ENCODE measurements around the gene FAM120A.

Gene FAM120A

GRCh38 chr9:93447655-93448054, 3.8 kb upstream of the FAM120A start:
- DNase-seq, result no peak

DNA sequence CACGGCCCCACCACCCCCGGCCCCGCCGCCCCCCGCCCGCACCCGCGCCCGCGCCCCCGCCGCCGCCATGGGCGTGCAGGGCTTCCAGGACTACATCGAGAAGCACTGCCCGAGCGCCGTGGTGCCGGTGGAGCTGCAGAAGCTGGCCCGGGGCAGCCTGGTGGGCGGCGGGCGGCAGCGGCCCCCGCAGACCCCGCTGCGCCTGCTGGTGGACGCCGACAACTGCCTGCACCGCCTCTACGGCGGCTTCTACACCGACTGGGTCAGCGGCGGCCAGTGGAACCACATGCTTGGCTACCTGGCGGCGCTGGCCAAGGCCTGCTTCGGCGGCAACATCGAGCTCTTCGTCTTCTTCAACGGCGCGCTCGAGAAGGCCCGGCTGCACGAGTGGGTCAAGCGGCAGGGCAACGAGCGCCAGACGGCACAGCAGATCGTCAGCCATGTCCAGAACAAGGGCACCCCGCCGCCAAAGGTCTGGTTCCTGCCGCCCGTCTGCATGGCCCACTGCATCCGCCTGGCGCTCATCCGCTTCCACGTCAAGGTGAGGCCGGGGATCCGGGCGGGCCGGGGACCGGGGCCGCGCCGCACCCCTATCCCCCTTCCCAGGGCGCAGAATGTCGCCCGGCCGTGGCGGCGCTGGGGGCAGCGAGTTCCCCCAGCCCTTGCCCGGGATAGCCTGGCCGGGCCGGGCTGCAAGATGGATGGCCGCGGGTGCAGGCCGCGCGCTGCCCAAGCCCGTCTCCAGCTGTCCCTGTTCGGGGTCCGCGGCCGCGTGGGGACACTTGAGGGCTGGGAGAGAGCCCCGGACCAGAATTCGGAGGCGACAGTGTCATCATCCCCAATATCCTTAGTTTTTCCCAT, 594 bp downstream of the FAM120A start:
- no peak for DNase-seq

DNA sequence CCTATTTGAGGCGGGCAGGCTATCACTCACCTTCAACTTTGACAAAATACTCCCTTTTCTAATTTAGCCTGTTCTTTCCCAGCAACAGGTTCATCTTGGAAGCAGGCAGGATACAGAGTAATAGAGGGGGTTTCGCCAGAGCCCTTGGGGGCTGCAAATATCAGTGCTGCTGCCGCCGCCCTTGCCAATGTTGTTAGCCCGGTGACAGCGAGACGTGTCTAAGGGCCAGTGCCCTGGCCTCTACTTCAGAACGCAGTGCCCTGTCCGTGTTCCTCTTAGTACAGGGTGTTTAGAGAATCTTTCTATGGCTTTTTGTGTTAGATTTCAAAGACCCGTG, 1.2 kb downstream of the FAM120A start:
- no peak for DNase-seq

- DNase-seq, result peak; percentile 95
Observed at GRCh38 chr9:93453047-93453914, 1.8 kb downstream of the FAM120A start, which contains the start of gene FAM120AOS. Gene FAM120AOS, minus strand, starts transcription at chr9:93453581. Its CDS starts 872 bp downstream, at chr9:93452709.

- DNase-seq, result no peak
Observed at GRCh38 chr9:93456022-93456421, 4.5 kb downstream of the FAM120A start.

GRCh38 chr9:93456504-93456903, 5.0 kb downstream of the FAM120A start:
- DNase-seq, result no peak

- no peak for DNase-seq
Observed at GRCh38 chr9:93457006-93457405, 5.5 kb downstream of the FAM120A start.

DNA sequence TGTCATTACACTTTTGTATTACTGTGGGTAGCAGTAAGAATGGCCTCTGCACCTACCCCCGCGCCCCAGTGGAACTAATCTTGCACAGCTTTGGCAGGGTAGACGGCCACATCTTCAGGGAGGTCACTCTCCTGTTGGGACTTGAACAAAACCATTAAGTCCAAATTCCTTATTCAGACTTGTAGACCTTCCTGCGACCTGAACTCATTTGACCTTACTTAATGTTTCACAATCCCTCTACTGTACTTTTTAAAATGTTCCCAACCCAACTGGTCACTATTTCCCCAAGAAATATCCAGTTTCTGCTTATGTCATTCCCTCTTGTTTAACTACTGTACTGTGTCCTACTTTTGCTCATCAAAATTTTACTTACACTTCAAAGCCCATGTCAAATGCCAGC, 7.2 kb downstream of the FAM120A start:
- DNase-seq, result no peak

DNA sequence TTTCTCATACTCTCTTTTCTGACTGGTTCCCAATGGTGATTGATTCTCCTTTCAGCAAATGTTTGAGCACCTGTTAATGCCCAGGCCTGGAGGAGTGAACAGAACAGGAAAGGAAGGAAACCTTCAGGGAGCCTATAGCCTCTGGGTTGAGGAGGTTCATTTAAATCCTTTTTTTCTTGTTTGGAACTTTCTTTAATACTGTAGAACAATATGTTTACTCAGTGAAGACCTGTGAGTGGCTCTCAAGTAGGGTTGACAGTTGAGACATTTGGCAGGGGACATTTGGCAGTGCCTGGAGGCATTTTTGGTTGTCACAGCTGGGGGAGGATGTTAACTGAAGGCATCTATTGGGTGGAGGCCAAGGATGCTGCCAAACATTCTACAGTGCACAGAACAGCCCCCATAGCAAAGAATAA, 8.0 kb downstream of the FAM120A start:
- DNase-seq, result no peak

- no peak for DNase-seq
Observed at GRCh38 chr9:93460689-93461413, 9.4 kb downstream of the FAM120A start.

GRCh38 chr9:93461414-93461743, 9.9 kb downstream of the FAM120A start:
- no peak for DNase-seq

GRCh38 chr9:93461821-93462220, 10.3 kb downstream of the FAM120A start:
- no peak for DNase-seq

DNA sequence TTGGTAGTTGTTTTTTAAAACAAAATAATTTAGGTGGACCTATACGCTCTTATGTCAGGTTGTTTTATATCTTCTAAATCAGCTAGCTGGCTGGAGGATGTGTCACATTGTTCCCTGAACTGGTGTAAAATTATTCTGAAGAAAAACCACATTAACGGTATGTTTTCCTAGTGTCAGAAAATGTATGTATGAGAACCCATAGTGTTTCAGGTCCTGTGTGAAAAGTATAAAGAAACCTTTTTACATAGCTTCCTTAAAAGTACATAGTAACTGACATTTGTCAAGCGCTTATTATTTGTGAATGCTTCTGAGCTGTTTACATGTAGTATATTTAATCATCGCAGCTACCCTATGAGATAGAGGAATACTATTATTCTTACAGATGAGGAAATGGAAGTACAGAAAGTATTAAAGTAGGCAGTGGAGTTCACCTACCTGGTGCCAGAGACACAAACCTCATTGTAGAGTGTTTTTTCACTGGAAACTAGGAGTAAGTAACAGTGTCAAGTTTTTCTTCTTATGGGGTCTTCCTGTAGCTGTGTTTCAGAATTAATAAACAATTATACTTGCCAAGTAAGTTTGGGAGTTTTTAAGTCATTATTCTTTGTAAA, 12.3 kb downstream of the FAM120A start:
- no peak for DNase-seq

DNA sequence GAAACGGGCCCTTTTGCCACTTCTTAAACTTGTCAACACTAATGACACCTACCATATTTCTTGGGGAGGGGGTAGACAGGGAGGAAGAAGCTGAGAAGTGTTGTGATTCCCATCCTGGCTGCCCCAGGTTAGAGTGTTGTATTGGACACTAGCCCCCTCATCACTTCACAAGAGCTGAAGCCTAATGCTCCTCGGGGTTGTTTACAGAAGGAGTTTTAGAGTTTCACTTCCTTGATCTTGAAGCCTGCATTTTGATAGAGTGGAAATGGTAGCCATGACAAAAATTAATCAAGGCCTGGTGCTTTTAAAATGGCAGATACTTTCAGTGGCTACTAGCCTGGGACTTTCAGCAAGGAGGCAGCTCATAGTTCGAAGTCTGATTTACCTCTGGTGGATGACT, 12.9 kb downstream of the FAM120A start:
- DNase-seq, result no peak

- DNase-seq, result no peak
Observed at GRCh38 chr9:93464876-93465275, 13.4 kb downstream of the FAM120A start.

DNA sequence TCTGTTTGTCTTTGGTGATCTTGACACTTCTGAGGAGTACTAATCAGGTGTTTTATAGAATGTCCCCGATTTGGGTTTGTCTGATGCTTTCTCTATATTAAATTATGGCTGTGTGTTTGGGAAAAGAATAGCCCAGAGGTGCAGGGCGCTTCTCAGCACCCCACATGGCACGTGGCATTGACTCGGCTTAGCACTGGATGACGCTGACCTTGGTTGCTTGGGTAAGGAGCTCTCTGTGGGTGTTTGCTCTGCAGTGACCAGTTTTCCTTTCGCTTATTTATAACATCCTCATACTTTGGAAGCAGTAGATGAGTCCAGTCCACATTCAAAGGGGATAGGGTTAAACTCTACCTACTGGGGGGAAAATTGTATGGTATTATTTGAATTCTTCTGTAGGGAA, 14.4 kb downstream of the FAM120A start:
- DNase-seq, result no peak

GRCh38 chr9:93466416-93467061, 15.1 kb downstream of the FAM120A start:
- DNase-seq, result no peak

DNA sequence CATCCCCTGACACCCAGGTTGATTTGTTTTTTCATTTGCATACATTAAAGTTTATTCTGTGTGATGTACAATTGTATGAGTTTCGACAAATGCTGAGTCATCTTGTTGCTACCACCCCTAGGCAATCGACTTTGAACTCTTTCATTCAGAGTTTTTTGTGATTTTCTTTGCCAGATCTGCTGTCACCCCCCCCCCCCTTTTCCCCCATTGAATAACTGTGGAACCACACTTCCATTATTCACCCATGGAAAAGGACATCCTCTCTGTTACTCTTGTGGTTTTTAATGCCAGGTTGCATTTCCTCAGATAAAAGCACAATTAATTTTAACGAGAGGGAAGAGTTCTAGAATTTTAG, 15.6 kb downstream of the FAM120A start:
- DNase-seq, result no peak

DNA sequence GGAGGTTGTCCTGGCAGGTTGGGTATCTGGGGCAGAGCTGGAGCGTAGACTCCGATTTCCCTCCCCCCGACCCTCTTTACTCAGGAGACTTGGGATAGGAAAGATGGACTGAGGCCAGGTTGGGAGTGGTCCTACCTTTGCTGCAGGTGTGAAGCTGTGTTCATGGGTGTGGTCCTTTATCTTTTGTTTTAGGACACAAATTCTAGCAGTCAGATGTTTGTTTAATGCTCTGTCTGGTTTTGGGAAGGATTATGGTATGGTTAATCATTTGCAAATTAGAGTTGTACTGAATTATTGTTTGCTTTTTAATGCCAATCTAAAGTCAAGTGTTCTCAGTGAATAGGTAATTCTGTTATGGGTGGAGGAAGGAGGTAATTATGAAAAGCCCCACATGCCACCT, 16.0 kb downstream of the FAM120A start:
- DNase-seq, result no peak

DNA sequence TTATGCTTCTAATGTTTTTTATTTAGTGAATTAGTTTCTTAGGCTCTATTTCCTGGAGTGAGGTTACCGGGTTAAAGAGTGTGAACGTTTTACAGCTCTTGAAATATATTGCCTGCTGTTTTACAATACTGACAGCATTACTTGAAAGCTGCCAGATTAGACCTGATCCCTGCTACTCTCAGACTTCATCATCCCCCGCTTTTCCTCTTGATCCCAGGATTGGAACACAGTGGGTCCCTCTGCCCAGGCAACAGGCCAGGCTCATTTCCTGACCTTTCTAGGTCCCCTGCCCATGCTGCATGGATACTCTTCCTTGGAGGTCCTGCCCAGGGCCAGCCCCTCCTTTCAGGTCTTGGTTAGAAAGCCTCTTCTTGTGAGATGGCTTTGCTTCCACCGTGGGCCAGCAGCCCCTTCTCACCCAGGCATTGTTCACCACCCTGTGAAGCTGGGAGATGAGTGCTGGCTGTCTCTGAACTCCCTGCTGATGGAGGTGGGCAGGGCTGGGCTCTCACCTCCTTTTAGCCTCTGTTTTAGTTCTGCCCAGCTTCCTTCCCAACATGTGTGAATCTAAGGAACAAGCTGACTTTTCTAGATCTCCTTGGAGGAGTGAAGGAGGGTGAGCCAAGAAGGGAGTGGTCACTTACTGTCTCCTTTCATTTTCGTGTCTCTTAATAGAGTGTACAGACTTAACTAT, 17.4 kb downstream of the FAM120A start:
- DNase-seq, result no peak

DNA sequence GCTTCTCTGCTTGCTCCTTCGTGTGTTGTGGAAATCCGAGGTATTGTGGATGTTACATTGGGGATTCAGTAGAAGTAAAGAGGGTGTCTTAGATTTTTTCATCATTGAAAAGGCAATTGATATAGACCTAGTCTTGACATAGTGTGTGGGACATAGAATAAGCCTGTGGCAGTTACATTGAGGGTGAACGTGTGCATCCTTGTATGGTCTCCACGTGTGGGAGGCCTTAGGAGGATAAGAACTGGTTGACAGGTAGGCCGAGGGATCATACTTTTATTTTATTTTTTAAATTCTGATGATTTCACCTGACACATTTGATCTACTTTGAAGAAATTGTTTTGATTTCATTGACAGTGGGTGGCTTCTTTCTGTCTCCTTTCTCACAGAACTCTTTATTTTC, 18.9 kb downstream of the FAM120A start:
- no peak for DNase-seq

DNA sequence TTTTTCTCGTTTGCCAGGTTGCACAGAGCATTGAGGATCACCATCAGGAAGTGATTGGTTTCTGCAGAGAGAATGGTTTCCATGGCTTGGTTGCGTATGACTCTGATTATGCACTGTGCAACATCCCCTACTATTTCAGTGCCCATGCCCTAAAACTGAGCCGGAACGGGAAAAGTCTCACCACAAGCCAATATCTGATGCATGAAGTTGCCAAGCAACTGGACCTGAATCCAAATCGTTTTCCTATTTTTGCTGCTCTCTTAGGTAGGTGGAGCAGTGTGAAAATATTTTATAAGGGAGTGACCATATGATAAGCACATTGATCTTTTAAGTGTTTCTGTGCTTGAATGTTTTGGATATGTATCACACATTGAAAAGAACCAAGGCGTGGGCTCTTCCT, 19.6 kb downstream of the FAM120A start:
- no peak for DNase-seq
